WTC11 (cell line): ENCODE results near the gene SRD5A2. TPM values are rescaled to one million over a fixed set of nuclear protein-coding genes. Genes with fewer than 3 reads are reported as not detected.

Experiments used
- ATAC-seq: fragments of 200-7000 bp; cut with Tn5 transposase; 2 replicates; pipeline ENCODE4 v1.10.0; 2021; ENCODE audit warnings: mild to moderate bottlenecking, moderate library complexity
- CTCF ChIA-PET: fragments of 300-600 bp; sonication (Branson Sonifier 250); formaldehyde crosslinking; loops from one replicate; lab custom pipeline; 2021; ENCODE audit warnings: antibody characterized with exemption; lab: Charles Lee
- POLR2A ChIA-PET: fragments of 350-600 bp; sonication (Branson Sonifier 250); formaldehyde crosslinking; loops from one replicate; lab custom pipeline; 2021; ENCODE audit warnings: antibody characterized with exemption; lab: Charles Lee
- DNase-seq: peaks from one replicate; pipeline ENCODE4 v3.0.0; 2021; ENCODE audit warnings: low spot score
- H3K27ac Mint-ChIP-seq: 2 replicates; pipeline ENCODE4 v1.8.0; 2021; ENCODE audit warnings: mixed read lengths
- H3K27me3 Mint-ChIP-seq: 2 replicates; pipeline ENCODE4 v1.8.0; 2021; ENCODE audit warnings: low read depth, mild to moderate bottlenecking, moderate library complexity, mixed read lengths
- H3K36me3 Mint-ChIP-seq: 2 replicates; pipeline ENCODE4 v1.8.0; 2021; ENCODE audit warnings: mixed read lengths
- H3K4me1 Mint-ChIP-seq: 2 replicates; pipeline ENCODE4 v1.8.0; 2022; ENCODE audit warnings: mixed read lengths
- H3K4me3 Mint-ChIP-seq: 2 replicates; pipeline ENCODE4 v1.8.0; 2021; ENCODE audit warnings: mild to moderate bottlenecking, moderate library complexity, mixed read lengths
- H3K9me3 Mint-ChIP-seq: 2 replicates; pipeline ENCODE4 v1.8.0; 2021; ENCODE audit warnings: mixed read lengths
- AR ChIP-seq: fragments of 250-450 bp; sonication (Bioruptor Pico); IDR thresholded peaks from 2 replicates; pipeline ENCODE4 v1.9.0; 2021; ENCODE audit warnings: mild to moderate bottlenecking
- CREB1 ChIP-seq: sonication (generic); formaldehyde crosslinking; IDR thresholded peaks from 2 replicates; pipeline ENCODE4 v1.8.0; 2023; ENCODE audit warnings: mild to moderate bottlenecking, missing genetic modification reagents
- FOXJ3 ChIP-seq: sonication (generic); formaldehyde crosslinking; IDR thresholded peaks from 2 replicates; pipeline ENCODE4 v1.9.0; 2021; ENCODE audit warnings: missing genetic modification reagents, mild to moderate bottlenecking, borderline replicate concordance
- MXD4 ChIP-seq: fragments of 250-450 bp; sonication (Bioruptor Pico); IDR thresholded peaks from 2 replicates; pipeline ENCODE4 v1.8.0; 2021; ENCODE audit warnings: mild to moderate bottlenecking, moderate library complexity, borderline replicate concordance
- NR2C2 ChIP-seq: sonication (generic); formaldehyde crosslinking; IDR thresholded peaks from 2 replicates; pipeline ENCODE4 v1.8.0; 2022; ENCODE audit warnings: mild to moderate bottlenecking, missing genetic modification reagents
- OVOL2 ChIP-seq: fragments of 250-450 bp; sonication (Bioruptor Pico); IDR thresholded peaks from 2 replicates; pipeline ENCODE4 v1.9.0; 2021; ENCODE audit warnings: mild to moderate bottlenecking, borderline replicate concordance
- SP1 ChIP-seq: sonication (generic); formaldehyde crosslinking; conservative IDR thresholded peaks from 2 replicates; pipeline ENCODE4 v1.8.1; 2022; ENCODE audit warnings: missing genetic modification reagents
- ZNF138 ChIP-seq: sonication (generic); formaldehyde crosslinking; conservative IDR thresholded peaks from 2 replicates; pipeline ENCODE4 v1.8.1; 2022; ENCODE audit warnings: mild to moderate bottlenecking, moderate library complexity, missing genetic modification reagents
- ZNF219 ChIP-seq: sonication (generic); formaldehyde crosslinking; IDR thresholded peaks from 2 replicates; pipeline ENCODE4 v1.8.0; 2023; ENCODE audit warnings: missing genetic modification reagents, mild to moderate bottlenecking, borderline replicate concordance
- ZNF281 ChIP-seq: sonication (generic); formaldehyde crosslinking; IDR thresholded peaks from 2 replicates; pipeline ENCODE4 v1.8.0; 2023; ENCODE audit warnings: mild to moderate bottlenecking, missing genetic modification reagents
- ZNF416 ChIP-seq: fragments of 250-450 bp; sonication (Bioruptor Pico); IDR thresholded peaks from 2 replicates; pipeline ENCODE4 v1.9.0; 2021; ENCODE audit warnings: mild to moderate bottlenecking, inconsistent platforms
- total RNA-seq: library from RNA; stranded (reverse); gene quantifications from 3 replicates; pipeline ENCODE4 v1.2.3, GENCODE V29; 2021
- TF ChIP-seq, protein P1 (sequence below): sonication (generic); formaldehyde crosslinking; IDR thresholded peaks from 2 replicates; pipeline ENCODE4 v1.8.1; 2022; ENCODE audit warnings: missing genetic modification reagents, borderline replicate concordance
- TF ChIP-seq, protein P2 (sequence below): fragments of 250-450 bp; sonication (Bioruptor Pico); IDR thresholded peaks from 2 replicates; pipeline ENCODE4 v1.9.0; 2021; ENCODE audit warnings: mild to moderate bottlenecking, borderline replicate concordance
- TF ChIP-seq, protein P3 (sequence below): sonication (generic); formaldehyde crosslinking; IDR thresholded peaks from 2 replicates; pipeline ENCODE4 v1.8.1; 2022; ENCODE audit warnings: mild to moderate bottlenecking, moderate library complexity, missing genetic modification reagents
- TF ChIP-seq, protein P4 (sequence below): sonication (generic); formaldehyde crosslinking; IDR thresholded peaks from 2 replicates; pipeline ENCODE4 v1.8.0; 2022; ENCODE audit warnings: mild to moderate bottlenecking, missing genetic modification reagents
- TF ChIP-seq, protein P5 (sequence below): sonication (generic); formaldehyde crosslinking; IDR thresholded peaks from 2 replicates; pipeline ENCODE4 v1.8.1; 2023; ENCODE audit warnings: mild to moderate bottlenecking, missing genetic modification reagents, moderate library complexity

Gene SRD5A2
- total RNA-seq, 1 experiment from 2014 or later, result 0.07 TPM

GRCh38 chr2:31578316-31578715 is 2.4 kb downstream of the SRD5A2 start (continued):
- TF ChIP-seq, protein P1, sequence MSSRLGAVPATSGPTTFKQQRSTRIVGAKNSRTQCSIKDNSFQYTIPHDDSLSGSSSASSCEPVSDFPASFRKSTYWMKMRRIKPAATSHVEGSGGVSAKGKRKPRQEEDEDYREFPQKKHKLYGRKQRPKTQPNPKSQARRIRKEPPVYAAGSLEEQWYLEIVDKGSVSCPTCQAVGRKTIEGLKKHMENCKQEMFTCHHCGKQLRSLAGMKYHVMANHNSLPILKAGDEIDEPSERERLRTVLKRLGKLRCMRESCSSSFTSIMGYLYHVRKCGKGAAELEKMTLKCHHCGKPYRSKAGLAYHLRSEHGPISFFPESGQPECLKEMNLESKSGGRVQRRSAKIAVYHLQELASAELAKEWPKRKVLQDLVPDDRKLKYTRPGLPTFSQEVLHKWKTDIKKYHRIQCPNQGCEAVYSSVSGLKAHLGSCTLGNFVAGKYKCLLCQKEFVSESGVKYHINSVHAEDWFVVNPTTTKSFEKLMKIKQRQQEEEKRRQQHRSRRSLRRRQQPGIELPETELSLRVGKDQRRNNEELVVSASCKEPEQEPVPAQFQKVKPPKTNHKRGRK (CRISPR knock-in tag), result no peak
- TF ChIP-seq, all 79 proteins: peak for 0

DNA sequence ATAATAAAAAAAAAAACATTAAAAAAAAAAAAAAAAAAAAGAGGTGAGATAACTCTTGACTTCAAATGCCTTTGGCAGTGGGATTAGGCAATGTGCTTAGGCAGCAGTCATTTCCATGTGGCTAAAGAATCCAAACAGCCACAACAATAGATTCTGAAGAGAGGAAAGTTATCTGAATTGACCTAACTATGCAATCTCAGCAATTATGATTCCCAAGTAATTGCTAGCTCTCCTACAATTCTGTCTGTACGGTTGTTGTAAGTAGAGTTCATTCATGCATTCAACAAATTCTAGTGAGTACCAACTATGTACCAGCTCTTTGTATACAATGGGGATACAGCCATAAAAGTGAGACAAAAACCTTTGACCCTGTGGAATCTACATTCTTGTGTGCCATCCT is 3.6 kb downstream of the SRD5A2 start:
- Mint-ChIP-seq H3K9me3 (peaks cover 5% of the 10 kb centered on the region), H3K4me3 (no peak overlapping the region), H3K4me1 (peaks cover 11% of the 10 kb centered on the region), H3K27me3 (peaks cover 52% of the 10 kb centered on the region), H3K36me3 (no peaks in the 10 kb centered on the region), H3K27ac (no peak overlapping the region)
- TF ChIP-seq MXD4 (CRISPR knock-in tag) (no peak), ZNF138 (no peak), ZNF219 (CRISPR knock-in tag) (no peak), ZNF416 (CRISPR knock-in tag) (no peak), FOXJ3 (no peak), SP1 (CRISPR knock-in tag) (no peak), NR2C2 (CRISPR knock-in tag) (no peak), AR (CRISPR knock-in tag) (no peak), CREB1 (CRISPR knock-in tag) (no peak)
- TF ChIP-seq, protein P2, sequence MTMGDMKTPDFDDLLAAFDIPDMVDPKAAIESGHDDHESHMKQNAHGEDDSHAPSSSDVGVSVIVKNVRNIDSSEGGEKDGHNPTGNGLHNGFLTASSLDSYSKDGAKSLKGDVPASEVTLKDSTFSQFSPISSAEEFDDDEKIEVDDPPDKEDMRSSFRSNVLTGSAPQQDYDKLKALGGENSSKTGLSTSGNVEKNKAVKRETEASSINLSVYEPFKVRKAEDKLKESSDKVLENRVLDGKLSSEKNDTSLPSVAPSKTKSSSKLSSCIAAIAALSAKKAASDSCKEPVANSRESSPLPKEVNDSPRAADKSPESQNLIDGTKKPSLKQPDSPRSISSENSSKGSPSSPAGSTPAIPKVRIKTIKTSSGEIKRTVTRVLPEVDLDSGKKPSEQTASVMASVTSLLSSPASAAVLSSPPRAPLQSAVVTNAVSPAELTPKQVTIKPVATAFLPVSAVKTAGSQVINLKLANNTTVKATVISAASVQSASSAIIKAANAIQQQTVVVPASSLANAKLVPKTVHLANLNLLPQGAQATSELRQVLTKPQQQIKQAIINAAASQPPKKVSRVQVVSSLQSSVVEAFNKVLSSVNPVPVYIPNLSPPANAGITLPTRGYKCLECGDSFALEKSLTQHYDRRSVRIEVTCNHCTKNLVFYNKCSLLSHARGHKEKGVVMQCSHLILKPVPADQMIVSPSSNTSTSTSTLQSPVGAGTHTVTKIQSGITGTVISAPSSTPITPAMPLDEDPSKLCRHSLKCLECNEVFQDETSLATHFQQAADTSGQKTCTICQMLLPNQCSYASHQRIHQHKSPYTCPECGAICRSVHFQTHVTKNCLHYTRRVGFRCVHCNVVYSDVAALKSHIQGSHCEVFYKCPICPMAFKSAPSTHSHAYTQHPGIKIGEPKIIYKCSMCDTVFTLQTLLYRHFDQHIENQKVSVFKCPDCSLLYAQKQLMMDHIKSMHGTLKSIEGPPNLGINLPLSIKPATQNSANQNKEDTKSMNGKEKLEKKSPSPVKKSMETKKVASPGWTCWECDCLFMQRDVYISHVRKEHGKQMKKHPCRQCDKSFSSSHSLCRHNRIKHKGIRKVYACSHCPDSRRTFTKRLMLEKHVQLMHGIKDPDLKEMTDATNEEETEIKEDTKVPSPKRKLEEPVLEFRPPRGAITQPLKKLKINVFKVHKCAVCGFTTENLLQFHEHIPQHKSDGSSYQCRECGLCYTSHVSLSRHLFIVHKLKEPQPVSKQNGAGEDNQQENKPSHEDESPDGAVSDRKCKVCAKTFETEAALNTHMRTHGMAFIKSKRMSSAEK, result no peak
- no peak for DNase-seq
- ChIA-PET CTCF (no interaction called here), POLR2A (no interaction called here)
- ATAC-seq, result no peak

- ChIA-PET CTCF (interaction anchor here (1.2 kb wide), 1 partner anchor 12 kb away, joined by 3 read pairs; the partner anchor contains the start of gene SRD5A2), POLR2A (no interaction called here)
- H3K4me3 Mint-ChIP-seq, result no peak overlapping the region
- no peaks in the 10 kb centered on the region for H3K4me1 Mint-ChIP-seq
- peaks cover 10% of the 10 kb centered on the region; the same call in 1 of the 2 replicates for H3K27me3 Mint-ChIP-seq
- ATAC-seq (no peak), DNase-seq (no peak)
- H3K36me3 Mint-ChIP-seq, result no peaks in the 10 kb centered on the region
- no peak overlapping the region for H3K27ac Mint-ChIP-seq
- H3K9me3 Mint-ChIP-seq, result peaks cover 18% of the 10 kb centered on the region
- TF ChIP-seq, protein P3, sequence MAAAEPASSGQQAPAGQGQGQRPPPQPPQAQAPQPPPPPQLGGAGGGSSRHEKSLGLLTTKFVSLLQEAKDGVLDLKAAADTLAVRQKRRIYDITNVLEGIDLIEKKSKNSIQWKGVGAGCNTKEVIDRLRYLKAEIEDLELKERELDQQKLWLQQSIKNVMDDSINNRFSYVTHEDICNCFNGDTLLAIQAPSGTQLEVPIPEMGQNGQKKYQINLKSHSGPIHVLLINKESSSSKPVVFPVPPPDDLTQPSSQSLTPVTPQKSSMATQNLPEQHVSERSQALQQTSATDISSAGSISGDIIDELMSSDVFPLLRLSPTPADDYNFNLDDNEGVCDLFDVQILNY (CRISPR knock-in tag), result no peak
- TF ChIP-seq FOXJ3, result no peak
- no peak for TF ChIP-seq OVOL2 (CRISPR knock-in tag)
- TF ChIP-seq, protein P4, sequence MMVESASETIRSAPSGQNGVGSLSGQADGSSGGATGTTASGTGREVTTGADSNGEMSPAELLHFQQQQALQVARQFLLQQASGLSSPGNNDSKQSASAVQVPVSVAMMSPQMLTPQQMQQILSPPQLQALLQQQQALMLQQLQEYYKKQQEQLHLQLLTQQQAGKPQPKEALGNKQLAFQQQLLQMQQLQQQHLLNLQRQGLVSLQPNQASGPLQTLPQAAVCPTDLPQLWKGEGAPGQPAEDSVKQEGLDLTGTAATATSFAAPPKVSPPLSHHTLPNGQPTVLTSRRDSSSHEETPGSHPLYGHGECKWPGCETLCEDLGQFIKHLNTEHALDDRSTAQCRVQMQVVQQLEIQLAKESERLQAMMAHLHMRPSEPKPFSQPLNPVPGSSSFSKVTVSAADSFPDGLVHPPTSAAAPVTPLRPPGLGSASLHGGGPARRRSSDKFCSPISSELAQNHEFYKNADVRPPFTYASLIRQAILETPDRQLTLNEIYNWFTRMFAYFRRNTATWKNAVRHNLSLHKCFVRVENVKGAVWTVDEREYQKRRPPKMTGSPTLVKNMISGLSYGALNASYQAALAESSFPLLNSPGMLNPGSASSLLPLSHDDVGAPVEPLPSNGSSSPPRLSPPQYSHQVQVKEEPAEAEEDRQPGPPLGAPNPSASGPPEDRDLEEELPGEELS, result no peak
- no peak for TF ChIP-seq ZNF281
- TF ChIP-seq, protein P5, sequence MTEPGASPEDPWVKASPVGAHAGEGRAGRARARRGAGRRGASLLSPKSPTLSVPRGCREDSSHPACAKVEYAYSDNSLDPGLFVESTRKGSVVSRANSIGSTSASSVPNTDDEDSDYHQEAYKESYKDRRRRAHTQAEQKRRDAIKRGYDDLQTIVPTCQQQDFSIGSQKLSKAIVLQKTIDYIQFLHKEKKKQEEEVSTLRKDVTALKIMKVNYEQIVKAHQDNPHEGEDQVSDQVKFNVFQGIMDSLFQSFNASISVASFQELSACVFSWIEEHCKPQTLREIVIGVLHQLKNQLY, result no peak
Observed at GRCh38 chr2:31568585-31569201, 12.0 kb downstream of the SRD5A2 start.
